ENCODE data around the gene VWC2L.

- TF ChIP-seq CEBPZ (IDR thresholded peaks at IDR 0.05; ENCODE audit: low read depth, low read length) (no peak), CTCF (IDR thresholded peaks at IDR 0.05 in 2 of 3, conservative IDR thresholded peaks at IDR 0.05 in 1 of 3; ENCODE audit: control insufficient read depth in 2 of 3, extremely low read depth in 1 of 3, insufficient read depth in 1 of 3, low read depth in 3 of 3, low read length in 3 of 3) (no peak), CEBPB (IDR thresholded peaks at IDR 0.05; ENCODE audit: borderline replicate concordance in 1 of 2, low read depth in 2 of 2, low read length in 2 of 2) (no peak), RAD21 (IDR thresholded peaks at IDR 0.05; ENCODE audit: insufficient read depth, low read depth, low read length) (no peak), EZH2 (IDR thresholded peaks at IDR 0.05; ENCODE audit: borderline replicate concordance, control insufficient read depth, low read depth, low read length) (no peak), USF1 (IDR thresholded peaks at IDR 0.05; ENCODE audit: borderline replicate concordance, extremely low read length, insufficient read depth, low read depth, low read length) (no peak), BACH1 (IDR thresholded peaks at IDR 0.05; ENCODE audit: borderline replicate concordance) (no peak), RCOR1 (conservative IDR thresholded peaks at IDR 0.05; ENCODE audit: low read depth, low read length) (no peak), KDM1A (IDR thresholded peaks at IDR 0.05; ENCODE audit: borderline replicate concordance) (no peak), EED (IDR thresholded peaks at IDR 0.05; ENCODE audit: low read depth) (no peak), SRF (IDR thresholded peaks at IDR 0.05; ENCODE audit: low read depth in 2 of 2, low read length in 2 of 2) (no peak), TAF1 (IDR thresholded peaks at IDR 0.05; ENCODE audit: borderline replicate concordance, low read depth, low read length) (no peak), MXI1 (IDR thresholded peaks at IDR 0.05; ENCODE audit: low read depth, low read length) (no peak), ZNF274 (IDR thresholded peaks at IDR 0.05; ENCODE audit: insufficient read depth, insufficient read length) (no peak)
Measured at GRCh38 chr2:214611015-214611414, 200.2 kb downstream of the VWC2L start.
